IMR-90 (cell line): ENCODE results near the gene ZACN. TPM values are rescaled to one million over a fixed set of nuclear protein-coding genes. Genes with fewer than 3 reads are reported as not detected.

ENCODE experiments used
- ATAC-seq: fragments of 200-7000 bp; cut with Tn5 transposase; 2 replicates; pipeline ENCODE4 v1.9.1; 2020; ENCODE audit warnings: low read depth, mild to moderate bottlenecking, moderate library complexity
- Bru-seq: library from RNA; stranded (reverse); fragments of 400-500 nt; gene quantifications from one replicate; lab custom pipeline; 2021; lab: Mats Ljungman, UMichigan
- BruChase-seq, 2 experiments: library from RNA; stranded (reverse); fragments of 400-500 nt; gene quantifications; one replicate each; lab custom pipeline; 2021; lab: Mats Ljungman, UMichigan
- BruUV-seq: library from RNA; stranded (reverse); fragments of 400-500 nt; replicated peaks from 2 replicates; lab custom pipeline; 2021; lab: Mats Ljungman, UMichigan
- CTCF ChIA-PET: fragments of 300-600 bp; formaldehyde crosslinking; extraction: SDS; loops from one replicate; lab custom pipeline; 2021; ENCODE audit warnings: antibody characterized with exemption; lab: Yijun Ruan, JAX
- POLR2A ChIA-PET: fragments of 300-600 bp; sonication (Branson Sonifier 250); formaldehyde crosslinking; loops from one replicate; lab custom pipeline; 2022; ENCODE audit warnings: antibody characterized with exemption; ENCODE audit not compliant: unreplicated experiment; lab: Charles Lee
- DNase-seq: peaks from one replicate; pipeline ENCODE4 v3.0.0; 2013
- H2AFZ ChIP-seq: replicated peaks from 2 replicates; pipeline ENCODE3; 2013; ENCODE audit warnings: low read length, mild to moderate bottlenecking; ENCODE audit not compliant: poor library complexity
- H2AK5ac ChIP-seq: 2 replicates; pipeline ENCODE4 v1.6.1; 2013; ENCODE audit warnings: low read depth, low read length, inconsistent platforms
- H2AK9ac ChIP-seq: replicated peaks from 2 replicates; pipeline ENCODE3; 2013; ENCODE audit warnings: mild to moderate bottlenecking, low read depth, low read length, moderate library complexity; ENCODE audit not compliant: poor library complexity
- H2BK120ac ChIP-seq: 2 replicates; pipeline ENCODE4 v1.6.1; 2013; ENCODE audit warnings: low read depth, low read length, inconsistent platforms
- H2BK15ac ChIP-seq: 3 replicates; pipeline ENCODE4 v1.6.1; 2013; ENCODE audit warnings: low read depth, low read length, inconsistent platforms
- H2BK20ac ChIP-seq: 2 replicates; pipeline ENCODE4 v1.6.1; 2013; ENCODE audit warnings: low read depth, mild to moderate bottlenecking, inconsistent platforms, low read length, moderate library complexity
- H2BK5ac ChIP-seq: 2 replicates; pipeline ENCODE4 v1.6.1; 2013; ENCODE audit warnings: mild to moderate bottlenecking, low read depth, low read length, inconsistent platforms; ENCODE audit not compliant: poor library complexity, severe bottlenecking
- H3K14ac ChIP-seq: replicated peaks from 2 replicates; pipeline ENCODE4 v1.6.1; 2013; ENCODE audit warnings: low read depth, low read length, inconsistent platforms
- H3K18ac ChIP-seq: 2 replicates; pipeline ENCODE4 v1.6.1; 2013; ENCODE audit warnings: low read depth, low read length, control low read depth
- H3K23ac ChIP-seq: 2 replicates; pipeline ENCODE4 v1.6.1; 2013; ENCODE audit warnings: low read depth, low read length, inconsistent platforms
- H3K27ac ChIP-seq: 2 replicates; pipeline ENCODE4 v1.5.1; 2013; ENCODE audit warnings: mild to moderate bottlenecking, control low read depth, low read length; ENCODE audit not compliant: insufficient read depth
- H3K27me3 ChIP-seq: 2 replicates; pipeline ENCODE4 v1.6.1; 2013; ENCODE audit warnings: low read length; ENCODE audit not compliant: control insufficient read depth, insufficient read depth
- H3K36me3 ChIP-seq: 2 replicates; pipeline ENCODE4 v1.6.1; 2013; ENCODE audit warnings: low read length, mixed read lengths; ENCODE audit not compliant: control insufficient read depth, insufficient read depth
- H3K4ac ChIP-seq: 2 replicates; pipeline ENCODE4 v1.6.1; 2013; ENCODE audit warnings: low read depth, low read length, inconsistent platforms
- H3K4me1 ChIP-seq: 2 replicates; pipeline ENCODE4 v1.6.1; 2013; ENCODE audit warnings: low read length, mixed read lengths; ENCODE audit not compliant: control insufficient read depth, insufficient read depth
- H3K4me2 ChIP-seq: 2 replicates; pipeline ENCODE4 v1.6.1; 2013; ENCODE audit warnings: low read depth, mild to moderate bottlenecking, control low read depth, low read length, moderate library complexity
- H3K4me3 ChIP-seq: 2 replicates; pipeline ENCODE4 v1.5.1; 2013; ENCODE audit warnings: low read depth, mild to moderate bottlenecking, control low read depth, low read length, moderate library complexity; ENCODE audit not compliant: insufficient read depth
- H3K56ac ChIP-seq: 2 replicates; pipeline ENCODE4 v1.6.1; 2013; ENCODE audit warnings: low read length, inconsistent platforms; ENCODE audit not compliant: insufficient read depth; ENCODE audit errors: extremely low read depth
- H3K79me1 ChIP-seq, 2 experiments: 2 replicates each; pipeline ENCODE4 v1.6.1; 2013; ENCODE audit warnings: low read length in 2 of 2, inconsistent platforms in 1 of 2, low read depth in 1 of 2
- H3K9ac ChIP-seq: 2 replicates; pipeline ENCODE4 v1.6.1; 2013; ENCODE audit warnings: low read depth, low read length, control low read depth
- H3K9me1 ChIP-seq: 2 replicates; pipeline ENCODE4 v1.6.1; 2013; ENCODE audit warnings: low read length, inconsistent platforms; ENCODE audit not compliant: insufficient read depth
- H3K9me3 ChIP-seq: 2 replicates; pipeline ENCODE4 v1.6.1; 2013; ENCODE audit warnings: low read length; ENCODE audit not compliant: control insufficient read depth, insufficient read depth
- H4K20me1 ChIP-seq: 2 replicates; pipeline ENCODE4 v1.6.1; 2013; ENCODE audit warnings: low read length, inconsistent platforms; ENCODE audit not compliant: insufficient read depth
- H4K5ac ChIP-seq: 2 replicates; pipeline ENCODE4 v1.6.1; 2013; ENCODE audit warnings: mild to moderate bottlenecking, low read depth, low read length, control low read depth
- H4K8ac ChIP-seq, 2 experiments: 2 replicates each; pipeline ENCODE4 v1.6.1; 2013; ENCODE audit warnings: low read depth in 2 of 2, low read length in 2 of 2, control low read depth in 1 of 2, inconsistent platforms in 1 of 2
- H4K91ac ChIP-seq: 2 replicates; pipeline ENCODE4 v1.6.1; 2013; ENCODE audit warnings: low read depth, low read length, inconsistent platforms; ENCODE audit not compliant: insufficient read depth
- BHLHE40 ChIP-seq: fragments of 150-350 bp; IDR thresholded peaks from 2 replicates; pipeline ENCODE4 v1.6.1; 2016; ENCODE audit warnings: mild to moderate bottlenecking, low read depth, low read length
- CEBPB ChIP-seq: IDR thresholded peaks from 2 replicates; pipeline ENCODE4 v1.6.1; 2012; ENCODE audit warnings: low read depth, low read length, improper control_type of control experiment
- CHD1 ChIP-seq: IDR thresholded peaks from 2 replicates; pipeline ENCODE4 v1.6.1; 2012; ENCODE audit warnings: low read depth, low read length, improper control_type of control experiment
- FOS ChIP-seq: fragments of 150-350 bp; IDR thresholded peaks from 2 replicates; pipeline ENCODE4 v1.6.1; 2016; ENCODE audit warnings: low read depth, low read length
- MAFK ChIP-seq: IDR thresholded peaks from 2 replicates; pipeline ENCODE4 v1.6.1; 2012; ENCODE audit warnings: low read depth, low read length, improper control_type of control experiment
- MAZ ChIP-seq: IDR thresholded peaks from 2 replicates; pipeline ENCODE4 v1.6.1; 2012; ENCODE audit warnings: low read depth, mild to moderate bottlenecking, low read length, improper control_type of control experiment, moderate library complexity, borderline replicate concordance
- MXI1 ChIP-seq: IDR thresholded peaks from 2 replicates; pipeline ENCODE4 v1.6.1; 2012; ENCODE audit warnings: low read depth, mild to moderate bottlenecking, low read length, moderate library complexity, borderline replicate concordance
- NFE2L2 ChIP-seq: fragments of 150-350 bp; IDR thresholded peaks from 2 replicates; pipeline ENCODE4 v1.6.1; 2016; ENCODE audit warnings: low read depth, mild to moderate bottlenecking, low read length
- POLR2A ChIP-seq: IDR thresholded peaks from 2 replicates; pipeline ENCODE4 v1.6.1; 2012; ENCODE audit warnings: mild to moderate bottlenecking, low read depth, low read length
- RAD21 ChIP-seq: IDR thresholded peaks from 2 replicates; pipeline ENCODE4 v1.6.1; 2012; ENCODE audit warnings: low read length, improper control_type of control experiment
- RCOR1 ChIP-seq: IDR thresholded peaks from 2 replicates; pipeline ENCODE4 v1.6.1; 2012; ENCODE audit warnings: mild to moderate bottlenecking, low read length, improper control_type of control experiment; ENCODE audit not compliant: insufficient replicate concordance
- RFX5 ChIP-seq: IDR thresholded peaks from 2 replicates; pipeline ENCODE4 v1.8.0; 2012; ENCODE audit warnings: low read depth, mild to moderate bottlenecking, low read length, moderate library complexity
- SMC3 ChIP-seq: fragments of 150-350 bp; IDR thresholded peaks from 2 replicates; pipeline ENCODE4 v1.6.1; 2016; ENCODE audit warnings: low read depth, mild to moderate bottlenecking, antibody characterized with exemption, low read length, moderate library complexity
- WGBS, 2 experiments: methylation state at CpG; one replicate each; pipeline versions ENCODE4 v1.1.5 to v1.1.7; 2013; ENCODE audit warnings: missing lambda C conversion rate in 2 of 2; ENCODE audit not compliant: insufficient read length in 1 of 2; ENCODE audit errors: extremely low coverage in 2 of 2; 5-methylcytosine and 5-hydroxymethylcytosine counted together
- dilution Hi-C: fragments of 300-500 bp; cut with HindIII; formaldehyde crosslinking; loops from one replicate; pipeline ENCODE4 v1.14.3; 2018; ENCODE audit warnings: low sequenced_read_pairs; ENCODE audit not compliant: unreplicated experiment
- in situ Hi-C: fragments of 300-500 bp; cut with MboI; formaldehyde crosslinking; loops from 3 replicates; pipeline ENCODE4 v1.14.3; 2019; ENCODE audit warnings: low sequenced_read_pairs, inconsistent platforms, mixed read lengths
- intact Hi-C: fragments of 100-400 bp; cut with micrococcal nuclease; formaldehyde crosslinking; loops from 2 replicates; pipeline ENCODE4 v1.10.0; 2022
- long read RNA-seq: library from polyadenylated mRNA; unstranded; transcript quantifications from one replicate; pipeline ENCODE4 v2.0.0, GENCODE V29; 2021; ENCODE audit not compliant: unreplicated experiment
- polyA plus RNA-seq, 3 experiments: library from polyadenylated mRNA; depleted of rRNA; stranded (reverse); fragments of >200 nt; gene quantifications; 2 replicates each; pipeline ENCODE4 v1.2.3, GENCODE V29; 2012; ENCODE audit warnings: low replicate concordance in 1 of 3
- total RNA-seq: library from RNA; depleted of rRNA; stranded (reverse); fragments of >200 nt; gene quantifications from 2 replicates; pipeline ENCODE4 v1.2.3, GENCODE V29; 2012; rRNA removed
- TF ChIP-seq, protein P1 (sequence below): fragments of 150-350 bp; IDR thresholded peaks from 2 replicates; pipeline ENCODE4 v1.6.1; 2017; ENCODE audit warnings: mild to moderate bottlenecking, antibody characterized with exemption, low read length, low read depth
- TF ChIP-seq, protein P2 (sequence below): conservative IDR thresholded peaks from 2 replicates; pipeline ENCODE4 v1.5.1; 2012; ENCODE audit warnings: mild to moderate bottlenecking, low read depth, low read length, improper control_type of control experiment

ZACN gene
- total RNA-seq (not detected in 2 replicates), polyA plus RNA-seq (2012; rRNA removed) (not detected in 2 replicates), Bru-seq, nascent RNA (not detected), BruChase-seq, experiment 1, labeled RNA remaining after a 6-hour chase (not detected), BruChase-seq, experiment 2, labeled RNA remaining after a 2-hour chase (not detected)
- polyA plus RNA-seq (2012; cell fraction: cytosol; rRNA removed) = not detected in 2 replicates
- polyA plus RNA-seq (2012; cell fraction: nucleus; rRNA removed; ENCODE audit: low replicate concordance) = 0.16 and 0.18 TPM in 2 replicates
- long read RNA-seq = 0 reads

DNA sequence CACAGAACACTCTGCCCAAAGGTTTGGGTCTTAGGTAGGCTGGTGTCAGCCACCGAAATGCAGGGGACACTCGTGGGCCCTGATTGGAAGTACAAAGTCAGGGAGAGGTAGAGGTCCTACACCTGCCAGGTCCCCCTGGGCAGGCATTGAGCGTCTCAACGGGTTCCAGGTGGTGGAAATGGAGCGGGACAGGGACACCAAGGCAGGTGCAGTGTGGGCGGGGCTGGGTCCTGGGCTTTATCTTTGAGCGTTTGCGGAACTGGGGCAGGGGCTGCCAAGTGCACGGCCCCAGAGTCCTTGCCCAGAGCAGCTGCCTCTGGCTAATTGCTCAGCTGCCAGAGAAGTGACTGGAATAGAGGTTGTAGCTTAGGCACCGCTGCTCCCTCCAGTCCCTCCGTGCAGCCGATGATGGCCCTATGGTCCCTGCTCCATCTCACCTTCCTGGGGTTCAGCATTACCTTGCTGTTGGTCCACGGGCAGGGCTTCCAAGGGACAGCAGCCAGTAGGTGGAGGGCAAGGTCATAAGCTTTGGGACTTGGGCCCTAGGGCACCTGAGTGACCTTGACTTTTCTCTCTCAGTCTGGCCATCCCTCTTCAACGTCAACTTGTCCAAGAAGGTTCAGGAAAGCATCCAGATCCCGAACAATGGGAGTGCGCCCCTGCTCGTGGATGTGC is at the start of gene ZACN:
Gene ZACN, plus strand, starts transcription at position 323 of the 675 bp plus-strand sequence. Its CDS starts 83 bp downstream, at position 406.
- no peaks in the 10 kb centered on the region for H3K79me1 ChIP-seq
- no peak within 1 kb of the TSS for H2BK5ac ChIP-seq
- peak within 1 kb of the TSS; percentile 69 for H2AK9ac ChIP-seq
- H2BK15ac ChIP-seq = no peak within 1 kb of the TSS
- no peak within 1 kb of the TSS for H3K18ac ChIP-seq
- H2BK120ac ChIP-seq = no peak within 1 kb of the TSS
- H3K14ac ChIP-seq = no peak within 1 kb of the TSS
- intact Hi-C loops (loop anchor here (10.0 kb wide), 1 partner anchor 174 kb away; the partner anchor contains the start of gene MRPL38), dilution Hi-C loops (no loop called here), in situ Hi-C loops (no loop called here)
- POLR2A ChIA-PET = interaction anchor here (0.5 kb wide), 1 partner anchor 166 kb away, joined by 3 read pairs; no protein-coding TSS in a partner anchor
- no peaks in the 10 kb centered on the region for H3K9me3 ChIP-seq
- H3K9ac ChIP-seq = no peak within 1 kb of the TSS
- no peak within 1 kb of the TSS for H4K91ac ChIP-seq
- H2AK5ac ChIP-seq = no peak within 1 kb of the TSS
- peaks cover 8% of the 10 kb centered on the region; the same call in 1 of the 2 replicates for H3K9me1 ChIP-seq
- CTCF ChIA-PET = interaction anchor here (0.6 kb wide), 1 partner anchor 211 kb away, joined by 3 read pairs; no protein-coding TSS in a partner anchor
- H3K23ac ChIP-seq = no peak within 1 kb of the TSS
- H3K36me3 ChIP-seq = peaks cover 17% of the 10 kb centered on the region; the same call in 1 of the 2 replicates
- no peak within 1 kb of the TSS for H2BK20ac ChIP-seq
- no peak within 1 kb of the TSS for H3K56ac ChIP-seq
- no peak within 1 kb of the TSS for H4K8ac ChIP-seq
- H3K4ac ChIP-seq = no peak within 1 kb of the TSS
- H3K27me3 ChIP-seq = peaks cover 62% of the 10 kb centered on the region
- 62% methylated on average over 8 of the region's 17 CpGs; no CpG with 5 or more reads in 1 of the 2 experiments for WGBS, 2 experiments
- no peak within 1 kb of the TSS for H3K4me2 ChIP-seq
- DNase-seq (no peak), ATAC-seq (no peak)
- no peaks in the 10 kb centered on the region for H3K4me1 ChIP-seq
- H2AFZ ChIP-seq = no peak within 1 kb of the TSS
- no peak within 1 kb of the TSS for H3K4me3 ChIP-seq
- no TSS peak for BruUV-seq
- H4K5ac ChIP-seq = no peak within 1 kb of the TSS
- H4K20me1 ChIP-seq = peaks cover 14% of the 10 kb centered on the region
- H3K27ac ChIP-seq = no peak within 1 kb of the TSS
- no peak for TF ChIP-seq CHD1
- TF ChIP-seq SMC3 = no peak
- TF ChIP-seq RCOR1 = no peak
- TF ChIP-seq CEBPB = no peak
- TF ChIP-seq MAZ = no peak
- TF ChIP-seq, protein P1, sequence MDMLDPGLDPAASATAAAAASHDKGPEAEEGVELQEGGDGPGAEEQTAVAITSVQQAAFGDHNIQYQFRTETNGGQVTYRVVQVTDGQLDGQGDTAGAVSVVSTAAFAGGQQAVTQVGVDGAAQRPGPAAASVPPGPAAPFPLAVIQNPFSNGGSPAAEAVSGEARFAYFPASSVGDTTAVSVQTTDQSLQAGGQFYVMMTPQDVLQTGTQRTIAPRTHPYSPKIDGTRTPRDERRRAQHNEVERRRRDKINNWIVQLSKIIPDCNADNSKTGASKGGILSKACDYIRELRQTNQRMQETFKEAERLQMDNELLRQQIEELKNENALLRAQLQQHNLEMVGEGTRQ = no peak
- TF ChIP-seq MXI1 = no peak
- no peak for TF ChIP-seq BHLHE40
- no peak for TF ChIP-seq RAD21
- no peak for TF ChIP-seq NFE2L2
- TF ChIP-seq, protein P2, sequence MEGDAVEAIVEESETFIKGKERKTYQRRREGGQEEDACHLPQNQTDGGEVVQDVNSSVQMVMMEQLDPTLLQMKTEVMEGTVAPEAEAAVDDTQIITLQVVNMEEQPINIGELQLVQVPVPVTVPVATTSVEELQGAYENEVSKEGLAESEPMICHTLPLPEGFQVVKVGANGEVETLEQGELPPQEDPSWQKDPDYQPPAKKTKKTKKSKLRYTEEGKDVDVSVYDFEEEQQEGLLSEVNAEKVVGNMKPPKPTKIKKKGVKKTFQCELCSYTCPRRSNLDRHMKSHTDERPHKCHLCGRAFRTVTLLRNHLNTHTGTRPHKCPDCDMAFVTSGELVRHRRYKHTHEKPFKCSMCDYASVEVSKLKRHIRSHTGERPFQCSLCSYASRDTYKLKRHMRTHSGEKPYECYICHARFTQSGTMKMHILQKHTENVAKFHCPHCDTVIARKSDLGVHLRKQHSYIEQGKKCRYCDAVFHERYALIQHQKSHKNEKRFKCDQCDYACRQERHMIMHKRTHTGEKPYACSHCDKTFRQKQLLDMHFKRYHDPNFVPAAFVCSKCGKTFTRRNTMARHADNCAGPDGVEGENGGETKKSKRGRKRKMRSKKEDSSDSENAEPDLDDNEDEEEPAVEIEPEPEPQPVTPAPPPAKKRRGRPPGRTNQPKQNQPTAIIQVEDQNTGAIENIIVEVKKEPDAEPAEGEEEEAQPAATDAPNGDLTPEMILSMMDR = no peak
- TF ChIP-seq RFX5 = no peak
- no peak for TF ChIP-seq MAFK
- TF ChIP-seq FOS = no peak
- no peak for TF ChIP-seq POLR2A
